Measurements from ENCODE around the gene ANKRD23.
"Not testable (repeated sequence)": the region's sequence is repeated elsewhere in the genome, so short reads cannot be mapped to it uniquely, and the experiment has no call there.

ANKRD23 gene

GRCh38 chr2:96863056-96863455 lies 19.2 kb upstream of the ANKRD23 start:
- not testable (repeated sequence) for DNase-seq (ENCODE audit: low spot score)

GRCh38 chr2:96861074-96861473 lies 17.3 kb upstream of the ANKRD23 start:
- DNase-seq (ENCODE audit: low spot score) = no peak

- no peak for DNase-seq (ENCODE audit: low spot score)
Measured at GRCh38 chr2:96860065-96861029, 16.5 kb upstream of the ANKRD23 start.

- DNase-seq (ENCODE audit: low spot score) = no peak
Measured at GRCh38 chr2:96859681-96860064, 15.9 kb upstream of the ANKRD23 start.

- DNase-seq (ENCODE audit: low spot score) = peak; percentile 24
Measured at GRCh38 chr2:96859099-96859649, 15.4 kb upstream of the ANKRD23 start.

- peak; percentile 99 for DNase-seq (ENCODE audit: low spot score)
Measured at GRCh38 chr2:96857667-96858372, 14.0 kb upstream of the ANKRD23 start, which contains the start of gene ANKRD39. Gene ANKRD39 (minus strand): TSS chr2:96858016. CDS start chr2:96857987, 29 bp downstream.

- DNase-seq (ENCODE audit: low spot score) = no peak
Measured at GRCh38 chr2:96856776-96857666, 13.2 kb upstream of the ANKRD23 start.

- no peak for DNase-seq (ENCODE audit: low spot score)
Measured at GRCh38 chr2:96853321-96853720, 9.5 kb upstream of the ANKRD23 start.

- no peak for DNase-seq (ENCODE audit: low spot score)
Measured at GRCh38 chr2:96852667-96853066, 8.8 kb upstream of the ANKRD23 start.

- DNase-seq (ENCODE audit: low spot score) = no peak
Measured at GRCh38 chr2:96848264-96848663, 4.4 kb upstream of the ANKRD23 start.

- no peak for DNase-seq (ENCODE audit: low spot score)
Measured at GRCh38 chr2:96847586-96847985, 3.8 kb upstream of the ANKRD23 start.

- DNase-seq (ENCODE audit: low spot score) = no peak
Measured at GRCh38 chr2:96846825-96847224, 3.0 kb upstream of the ANKRD23 start.

- DNase-seq (ENCODE audit: low spot score) = no peak
Measured at GRCh38 chr2:96844405-96844808, 586 bp upstream of the ANKRD23 start.

- no peak for DNase-seq (ENCODE audit: low spot score)
Measured at GRCh38 chr2:96842600-96842999, 1.2 kb downstream of the ANKRD23 start.

GRCh38 chr2:96841701-96842495 lies 1.9 kb downstream of the ANKRD23 start:
- no peak for DNase-seq (ENCODE audit: low spot score)

GRCh38 chr2:96839875-96840850 lies 3.7 kb downstream of the ANKRD23 start:
- DNase-seq (ENCODE audit: low spot score) = no peak

- DNase-seq (ENCODE audit: low spot score) = no peak
Measured at GRCh38 chr2:96839293-96839874, 4.4 kb downstream of the ANKRD23 start.

- DNase-seq (ENCODE audit: low spot score) = no peak
Measured at GRCh38 chr2:96838345-96839292, 5.2 kb downstream of the ANKRD23 start.
